GM19351 (cell line): Measurements from ENCODE around the gene TUBGCP2.

Source experiments
- ATAC-seq: cut with Tn5 transposase; IDR thresholded peaks from one replicate; pipeline ENCODE4 v1.9.1; 2021; ENCODE audit warnings: mild to moderate bottlenecking, moderate library complexity; ENCODE audit not compliant: unreplicated experiment

The TUBGCP2 gene

GRCh38 chr10:133280391-133281059, 28.1 kb downstream of the TUBGCP2 start:
- ATAC-seq, result no peak

- ATAC-seq, result no peak
Measured at GRCh38 chr10:133279326-133280226, 29.1 kb downstream of the TUBGCP2 start.

- ATAC-seq, result peak; percentile 39
Measured at GRCh38 chr10:133278577-133279265, 30.0 kb downstream of the TUBGCP2 start.

- ATAC-seq, result no peak
Measured at GRCh38 chr10:133277993-133278576, 30.6 kb downstream of the TUBGCP2 start.

- no peak for ATAC-seq
Measured at GRCh38 chr10:133277277-133277992, 31.2 kb downstream of the TUBGCP2 start.

- peak; percentile 59 for ATAC-seq
Measured at GRCh38 chr10:133276435-133277201, 32.1 kb downstream of the TUBGCP2 start, which contains the start of gene ADAM8. ADAM8 (minus strand) TSS chr10:133276868; CDS start chr10:133276817, 51 bp downstream.

GRCh38 chr10:133276100-133276434, 32.6 kb downstream of the TUBGCP2 start:
- no peak for ATAC-seq

GRCh38 chr10:133275684-133276092, 33.0 kb downstream of the TUBGCP2 start:
- ATAC-seq, result peak; percentile 31

- ATAC-seq, result peak; percentile 47
Measured at GRCh38 chr10:133274751-133275683, 33.7 kb downstream of the TUBGCP2 start.

- ATAC-seq, result no peak
Measured at GRCh38 chr10:133273534-133274143, 35.0 kb downstream of the TUBGCP2 start.

- no peak for ATAC-seq
Measured at GRCh38 chr10:133272964-133273420, 35.7 kb downstream of the TUBGCP2 start.

- no peak for ATAC-seq
Measured at GRCh38 chr10:133272301-133272963, 36.2 kb downstream of the TUBGCP2 start.

GRCh38 chr10:133271521-133272300, 37.0 kb downstream of the TUBGCP2 start:
- ATAC-seq, result no peak

GRCh38 chr10:133270773-133271297, 37.8 kb downstream of the TUBGCP2 start:
- ATAC-seq, result no peak

GRCh38 chr10:133270204-133270603, 38.5 kb downstream of the TUBGCP2 start:
- no peak for ATAC-seq

GRCh38 chr10:133269367-133269766, 39.3 kb downstream of the TUBGCP2 start:
- ATAC-seq, result no peak

- ATAC-seq, result no peak
Measured at GRCh38 chr10:133268532-133268931, 40.1 kb downstream of the TUBGCP2 start.
